B cell (primary cell): ENCODE results near the gene RASA2. TPM values are rescaled to one million over a fixed set of nuclear protein-coding genes. Genes with fewer than 3 reads are reported as not detected.

Source experiments
- ATAC-seq: fragments of 200-7000 bp; cut with Tn5 transposase; one replicate; pipeline ENCODE4 v1.10.0; 2021; ENCODE audit warnings: low read depth, mild to moderate bottlenecking, moderate number of reproducible peaks, moderate library complexity
- CTCF ChIA-PET: fragments of 350-600 bp; sonication (Branson Sonifier 250); formaldehyde crosslinking; loops from one replicate; lab custom pipeline; 2021; ENCODE audit warnings: antibody characterized with exemption, inconsistent platforms; lab: Charles Lee
- POLR2A ChIA-PET: fragments of 350-600 bp; sonication (Branson Sonifier 250); formaldehyde crosslinking; loops from one replicate; lab custom pipeline; 2021; ENCODE audit warnings: antibody characterized with exemption; lab: Charles Lee
- DNase-seq: peaks from one replicate; pipeline ENCODE4 v3.0.0; 2013
- H2AFZ ChIP-seq: 2 replicates; pipeline ENCODE4 v1.6.1; 2012; ENCODE audit warnings: mild to moderate bottlenecking, low read depth, low read length; ENCODE audit not compliant: insufficient read depth, poor library complexity, severe bottlenecking
- H3K27ac ChIP-seq, 2 donors: 1 replicate in 1 of 2; 2 replicates in 1 of 2; pipeline ENCODE4 v1.5.1; 2012 to 2013; ENCODE audit warnings: low read length in 2 of 2, mild to moderate bottlenecking in 2 of 2, moderate library complexity in 1 of 2
- H3K27me3 ChIP-seq, 4 experiments: fragments of 200-600 bp in 1 of 4; sonication (generic) in 1 of 4; replicated peaks in 1 of 4; 1 replicate in 2 of 4; 2 replicates in 2 of 4; pipeline versions ENCODE4 v1.6.1 to v1.7.0; 2013 to 2016; ENCODE audit warnings: low read length in 3 of 4, mild to moderate bottlenecking in 2 of 4, mixed read lengths in 1 of 4, moderate library complexity in 1 of 4; ENCODE audit not compliant: insufficient read depth in 4 of 4, control insufficient read depth in 3 of 4; ENCODE audit errors: control extremely low read depth in 1 of 4
- H3K36me3 ChIP-seq, 2 experiments: replicated peaks in 1 of 2; 1 replicate in 1 of 2; 2 replicates in 1 of 2; pipeline versions ENCODE4 v1.6.1 to v1.7.1; 2013; ENCODE audit warnings: low read length in 1 of 2; ENCODE audit not compliant: insufficient read depth in 2 of 2, control insufficient read depth in 1 of 2; ENCODE audit errors: control extremely low read depth in 1 of 2, extremely low read depth in 1 of 2
- H3K4me1 ChIP-seq, 2 donors: fragments of 200-600 bp in 1 of 2; sonication (generic) in 1 of 2; 1 replicate in 1 of 2; 2 replicates in 1 of 2; pipeline versions ENCODE4 v1.5.1 to v1.6.1; 2013 to 2017; ENCODE audit warnings: low read length in 2 of 2; ENCODE audit not compliant: control insufficient read depth in 2 of 2, insufficient read depth in 2 of 2
- H3K4me2 ChIP-seq: replicated peaks from 2 replicates; pipeline ENCODE3; 2012; ENCODE audit warnings: mild to moderate bottlenecking, low read depth, low read length; ENCODE audit not compliant: poor library complexity, severe bottlenecking
- H3K4me3 ChIP-seq, 5 experiments: fragments of 200-600 bp in 1 of 5; sonication (generic) in 1 of 5; 1 replicate in 3 of 5; 2 replicates in 2 of 5; pipeline versions ENCODE4 v1.5.1 to v1.7.0; 2011 to 2016; ENCODE audit warnings: low read length in 4 of 5, mild to moderate bottlenecking in 4 of 5, low read depth in 2 of 5, control low read depth in 1 of 5, moderate library complexity in 1 of 5; ENCODE audit not compliant: insufficient read depth in 1 of 5; ENCODE audit errors: control extremely low read depth in 1 of 5, extremely low read depth in 1 of 5
- H3K79me2 ChIP-seq: fragments of 200-600 bp; sonication (generic); one replicate; pipeline ENCODE4 v1.6.0; 2016; ENCODE audit warnings: low read length; ENCODE audit not compliant: control insufficient read depth, insufficient read depth
- H3K9ac ChIP-seq: fragments of 200-600 bp; sonication (generic); 2 replicates; pipeline ENCODE4 v1.6.1; 2017; ENCODE audit warnings: mild to moderate bottlenecking, low read length, moderate library complexity
- H3K9me3 ChIP-seq, 3 donors: one replicate each; pipeline versions ENCODE4 v1.6.1 to v1.7.1; 2013; ENCODE audit warnings: low read length in 2 of 3; ENCODE audit not compliant: control insufficient read depth in 2 of 3, insufficient read depth in 1 of 3; ENCODE audit errors: control extremely low read depth in 1 of 3
- H4K20me1 ChIP-seq: 2 replicates; pipeline ENCODE4 v1.6.0; 2012; ENCODE audit warnings: mild to moderate bottlenecking, low read length; ENCODE audit not compliant: insufficient read depth, control insufficient read depth, poor library complexity, severe bottlenecking
- H3K27ac Mint-ChIP-seq: one replicate; pipeline ENCODE4 v1.8.0; 2021; ENCODE audit warnings: mixed read lengths
- H3K27me3 Mint-ChIP-seq: one replicate; pipeline ENCODE4 v1.8.0; 2021; ENCODE audit warnings: mixed read lengths
- H3K4me1 Mint-ChIP-seq: one replicate; pipeline ENCODE4 v1.8.0; 2021; ENCODE audit warnings: mixed read lengths
- H3K4me3 Mint-ChIP-seq: one replicate; pipeline ENCODE4 v1.8.0; 2021; ENCODE audit warnings: mixed read lengths
- H3K9me3 Mint-ChIP-seq: one replicate; pipeline ENCODE4 v1.8.0; 2022; ENCODE audit warnings: mixed read lengths; ENCODE audit not compliant: insufficient read depth
- EZH2 ChIP-seq: IDR thresholded peaks from 2 replicates; pipeline ENCODE4 v1.6.1; 2012; ENCODE audit warnings: borderline replicate concordance, low read depth, mild to moderate bottlenecking, moderate library complexity, low read length; ENCODE audit not compliant: insufficient read depth, poor library complexity, severe bottlenecking
- WGBS: methylation state at CpG from one replicate; pipeline ENCODE4 v1.1.5; 2013; ENCODE audit warnings: missing lambda C conversion rate; ENCODE audit not compliant: insufficient coverage; 5-methylcytosine and 5-hydroxymethylcytosine counted together
- intact Hi-C: fragments of 100-400 bp; cut with micrococcal nuclease; formaldehyde crosslinking; loops from one replicate; pipeline ENCODE4 v1.10.0; 2022
- polyA plus RNA-seq: library from polyadenylated mRNA; depleted of rRNA; stranded (reverse); fragments of >200 nt; gene quantifications from 2 replicates; pipeline ENCODE4 v1.2.3, GENCODE V29; 2012
- total RNA-seq, 2 donors: library from RNA; stranded (reverse); fragments of 120-200 nt in 1 of 2; gene quantifications; 1 replicate in 1 of 2; 2 replicates in 1 of 2; pipeline versions ENCODE4 v1.2.3 to v1.2.4, GENCODE V29; 2013 to 2022
- TF ChIP-seq, protein P1 (sequence below): fragments of 200-600 bp; IDR thresholded peaks from one replicate; pipeline ENCODE4 v1.8.0; 2022; ENCODE audit warnings: antibody characterized with exemption, mild to moderate bottlenecking

The RASA2 gene
- total and polyA plus RNA-seq, 2 donors (not counting 1 experiment from before 2014, with no cell fraction given): 12.3 to 47.7 TPM

DNA sequence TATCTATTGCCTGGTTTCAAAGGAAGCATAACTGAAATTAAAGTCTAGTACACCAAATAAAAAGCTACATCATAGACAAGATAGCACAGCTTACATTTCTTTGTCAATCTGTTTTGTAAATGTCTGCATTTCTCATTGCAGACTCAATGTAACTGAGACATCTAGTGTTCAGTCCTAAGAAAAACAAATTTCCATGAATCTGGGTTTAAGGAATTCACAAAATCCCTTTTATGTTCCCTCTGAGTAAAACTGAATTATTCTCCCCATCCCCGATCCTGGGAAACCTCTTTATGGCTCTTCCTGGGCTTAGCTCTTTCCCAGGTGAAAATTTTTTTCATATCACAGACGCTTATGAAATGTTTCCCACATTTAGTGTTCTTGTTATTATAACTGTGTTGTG lies 21.6 kb upstream of the RASA2 start:
- ATAC-seq: no peak
- Mint-ChIP-seq H3K4me3 (no peak overlapping the region), H3K9me3 (peaks cover 5% of the 10 kb centered on the region), H3K27me3 (no peaks in the 10 kb centered on the region), H3K4me1 (peaks cover 10% of the 10 kb centered on the region), H3K27ac (no peak overlapping the region)
- H4K20me1 ChIP-seq: no peaks in the 10 kb centered on the region
- TF ChIP-seq, protein P1, sequence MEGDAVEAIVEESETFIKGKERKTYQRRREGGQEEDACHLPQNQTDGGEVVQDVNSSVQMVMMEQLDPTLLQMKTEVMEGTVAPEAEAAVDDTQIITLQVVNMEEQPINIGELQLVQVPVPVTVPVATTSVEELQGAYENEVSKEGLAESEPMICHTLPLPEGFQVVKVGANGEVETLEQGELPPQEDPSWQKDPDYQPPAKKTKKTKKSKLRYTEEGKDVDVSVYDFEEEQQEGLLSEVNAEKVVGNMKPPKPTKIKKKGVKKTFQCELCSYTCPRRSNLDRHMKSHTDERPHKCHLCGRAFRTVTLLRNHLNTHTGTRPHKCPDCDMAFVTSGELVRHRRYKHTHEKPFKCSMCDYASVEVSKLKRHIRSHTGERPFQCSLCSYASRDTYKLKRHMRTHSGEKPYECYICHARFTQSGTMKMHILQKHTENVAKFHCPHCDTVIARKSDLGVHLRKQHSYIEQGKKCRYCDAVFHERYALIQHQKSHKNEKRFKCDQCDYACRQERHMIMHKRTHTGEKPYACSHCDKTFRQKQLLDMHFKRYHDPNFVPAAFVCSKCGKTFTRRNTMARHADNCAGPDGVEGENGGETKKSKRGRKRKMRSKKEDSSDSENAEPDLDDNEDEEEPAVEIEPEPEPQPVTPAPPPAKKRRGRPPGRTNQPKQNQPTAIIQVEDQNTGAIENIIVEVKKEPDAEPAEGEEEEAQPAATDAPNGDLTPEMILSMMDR: no peak
- no peak for TF ChIP-seq EZH2
- no peak for DNase-seq
- no CpG with 5 or more reads among the region's 2 CpGs for WGBS
- peaks cover 0 to 15% (median 14%) of the 10 kb centered on the region in 3 donors for H3K9me3 ChIP-seq
- H2AFZ ChIP-seq: no peak overlapping the region
- peaks cover 9 to 10% of the 10 kb centered on the region in 2 donors for H3K4me1 ChIP-seq
- no peak overlapping the region for H3K9ac ChIP-seq
- no peaks in the 10 kb centered on the region for H3K36me3 ChIP-seq
- H3K4me3 ChIP-seq: no peak overlapping the region
- no peaks in the 10 kb centered on the region for H3K79me2 ChIP-seq
- no peak overlapping the region for H3K4me2 ChIP-seq
- H3K27me3 ChIP-seq: no peaks in the 10 kb centered on the region
- no peak overlapping the region for H3K27ac ChIP-seq
- intact Hi-C loops: loop anchor here (10.0 kb wide), 1 partner anchor 530 kb away; no protein-coding TSS in a partner anchor
- ChIA-PET POLR2A (no interaction called here), CTCF (interaction anchor here (0.6 to 1.0 kb wide), 5 partner anchors 10 to 448 kb away, joined by 3 to 7 read pairs (median 3); no protein-coding TSS in a partner anchor)

DNA sequence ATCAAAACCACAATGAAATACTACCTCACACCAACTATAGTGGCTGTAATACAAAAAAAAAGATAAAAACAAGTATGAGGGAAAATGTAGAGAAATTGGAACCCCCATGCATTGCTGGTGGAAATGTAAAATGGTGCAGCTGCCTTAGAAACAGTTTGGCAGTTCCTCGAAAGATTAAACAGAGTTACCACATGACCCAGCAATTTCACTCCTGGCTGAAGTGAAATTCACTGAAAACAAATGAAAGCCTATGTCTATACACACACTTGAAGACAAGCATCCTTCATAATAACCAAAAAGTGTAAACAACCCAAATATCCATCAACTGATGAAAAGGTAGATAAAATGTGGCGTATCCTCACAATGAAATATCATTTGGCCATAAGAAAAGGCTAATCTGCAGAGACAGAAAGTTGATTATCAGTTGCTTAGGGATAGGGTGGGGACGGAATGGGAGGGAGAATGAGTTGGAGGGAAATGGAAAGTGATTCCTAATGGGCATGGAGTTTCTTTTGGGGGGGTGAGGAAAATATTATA lies 20.1 kb upstream of the RASA2 start:
- Histone ChIP-seq H3K27ac (no peak overlapping the region), H3K4me3 (no peak overlapping the region), H3K27me3 (no peaks in the 10 kb centered on the region), H3K9me3 (peaks cover 0 to 15% (median 14%) of the 10 kb centered on the region in 3 donors), H3K4me1 (peaks cover 10 to 13% of the 10 kb centered on the region in 2 donors), H4K20me1 (no peaks in the 10 kb centered on the region), H3K79me2 (no peaks in the 10 kb centered on the region), H3K9ac (no peak overlapping the region), H2AFZ (no peak overlapping the region), H3K4me2 (no peak overlapping the region), H3K36me3 (no peaks in the 10 kb centered on the region)
- TF ChIP-seq, protein P1: no peak
- no peak for TF ChIP-seq EZH2
- H3K9me3 Mint-ChIP-seq: peaks cover 5% of the 10 kb centered on the region
- H3K27ac Mint-ChIP-seq: no peak overlapping the region
- intact Hi-C loops: loop anchor here (10.0 kb wide), 1 partner anchor 528 kb away; no protein-coding TSS in a partner anchor
- no peak overlapping the region for H3K4me3 Mint-ChIP-seq
- H3K27me3 Mint-ChIP-seq: no peaks in the 10 kb centered on the region
- CTCF ChIA-PET: interaction anchor here (1.0 to 1.7 kb wide), 2 partner anchors 8 to 94 kb away, joined by 3 to 5 read pairs; no protein-coding TSS in a partner anchor
- DNase-seq (no peak), ATAC-seq (no peak)
- H3K4me1 Mint-ChIP-seq: peaks cover 13% of the 10 kb centered on the region
- POLR2A ChIA-PET: no interaction called here
- 100% methylated on average over 3 of the region's 3 CpGs for WGBS
